Activated T-cell treated with anti-CD3 and anti-CD28 coated beads, Interleukin-2, amount 50 U/mL, for 24 hours (primary cell): ENCODE results near the gene PSMD6.

ENCODE experiments used
- DNase-seq: peaks from one replicate; pipeline ENCODE4 v3.0.0-alpha.2; 2020
- H3K27ac Mint-ChIP-seq: 2 replicates; pipeline ENCODE4 v1.8.0; 2020; ENCODE audit warnings: mild to moderate bottlenecking, mixed read lengths
- H3K27me3 Mint-ChIP-seq: 2 replicates; pipeline ENCODE4 v1.8.0; 2020; ENCODE audit warnings: mixed read lengths
- H3K36me3 Mint-ChIP-seq: 2 replicates; pipeline ENCODE4 v1.8.0; 2020; ENCODE audit warnings: low read depth, mixed read lengths
- H3K4me1 Mint-ChIP-seq: 2 replicates; pipeline ENCODE4 v1.8.0; 2020; ENCODE audit warnings: low read depth, mixed read lengths
- H3K4me3 Mint-ChIP-seq: 2 replicates; pipeline ENCODE4 v1.8.0; 2020; ENCODE audit warnings: mild to moderate bottlenecking, moderate library complexity, mixed read lengths
- H3K9me3 Mint-ChIP-seq: 2 replicates; pipeline ENCODE4 v1.8.0; 2020; ENCODE audit warnings: mixed read lengths

Gene PSMD6

DNA sequence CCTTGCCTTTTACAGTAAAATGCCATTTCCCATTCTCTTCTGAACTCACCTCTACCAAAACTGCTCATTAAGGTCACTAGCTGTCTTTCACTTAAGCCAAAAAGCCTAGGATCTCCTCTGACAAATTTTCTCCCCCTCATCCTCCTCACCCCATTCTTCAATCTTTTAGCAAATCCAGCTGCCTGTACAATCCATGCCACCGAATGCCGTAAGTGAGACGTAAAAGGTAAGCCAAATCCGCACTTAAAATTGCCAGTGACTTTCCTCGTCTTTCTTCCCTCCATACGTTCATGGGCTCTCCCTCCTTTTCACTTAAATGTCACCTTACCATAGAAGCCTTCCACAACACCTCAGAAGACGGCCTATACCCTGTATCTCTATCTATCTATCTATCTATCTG is 13.8 kb downstream of the PSMD6 start:
- Mint-ChIP-seq H3K4me1 (peaks cover 41% of the 10 kb centered on the region), H3K27ac (peak overlapping the region; percentile 65), H3K27me3 (no peaks in the 10 kb centered on the region), H3K4me3 (no peak overlapping the region), H3K36me3 (no peaks in the 10 kb centered on the region), H3K9me3 (no peaks in the 10 kb centered on the region)
- DNase-seq, result no peak

GRCh38 chr3:64008487-64009351 is 14.6 kb downstream of the PSMD6 start:
- Mint-ChIP-seq H3K4me1 (peaks cover 34% of the 10 kb centered on the region), H3K9me3 (no peaks in the 10 kb centered on the region), H3K4me3 (no peak overlapping the region), H3K36me3 (no peaks in the 10 kb centered on the region), H3K27me3 (no peaks in the 10 kb centered on the region), H3K27ac (peak overlapping the region; percentile 86)
- no peak for DNase-seq

DNA sequence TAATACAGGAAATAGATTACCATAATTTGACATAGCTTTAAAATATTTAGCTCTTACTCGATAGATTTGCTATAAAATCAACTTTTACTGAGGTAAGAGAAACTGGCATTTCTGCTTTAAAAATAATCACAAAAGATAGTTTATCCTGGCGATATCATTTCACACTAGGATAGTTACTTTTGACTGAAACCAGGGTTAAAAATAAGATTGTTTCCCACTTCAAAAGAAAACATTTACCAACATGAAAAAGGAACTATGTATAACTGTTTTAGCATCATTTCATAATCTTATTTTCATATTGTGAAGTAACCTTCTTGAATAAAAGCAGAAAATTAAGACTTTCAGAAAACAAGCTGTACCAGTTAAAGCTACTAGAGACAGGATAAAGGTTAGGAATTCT is 15.3 kb downstream of the PSMD6 start:
- Mint-ChIP-seq H3K4me1 (peaks cover 31% of the 10 kb centered on the region), H3K27me3 (no peaks in the 10 kb centered on the region), H3K27ac (peak overlapping the region; percentile 86), H3K9me3 (no peaks in the 10 kb centered on the region), H3K36me3 (peaks cover 2% of the 10 kb centered on the region), H3K4me3 (no peak overlapping the region)
- DNase-seq, result no peak

DNA sequence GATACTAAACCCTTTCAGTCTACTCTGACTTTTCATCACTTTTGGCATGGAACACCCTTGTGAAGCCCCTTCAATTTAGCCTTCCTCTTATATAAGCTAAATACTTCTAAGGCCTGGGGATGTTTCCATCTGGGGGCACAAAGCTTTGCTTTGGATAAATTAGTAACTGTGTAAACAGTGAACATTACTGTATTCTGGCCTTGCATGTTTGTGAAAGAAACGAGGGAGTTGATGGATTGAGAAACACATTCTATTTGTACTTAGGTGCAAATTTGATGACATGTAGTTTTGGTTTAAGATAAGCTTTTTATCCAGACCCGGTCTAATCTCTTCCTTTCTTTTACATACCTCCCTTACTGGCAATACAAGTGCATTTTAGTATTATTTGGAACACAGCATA is 19.7 kb downstream of the PSMD6 start:
- Mint-ChIP-seq H3K36me3 (peaks cover 42% of the 10 kb centered on the region), H3K4me1 (peaks cover 18% of the 10 kb centered on the region), H3K27ac (peak overlapping the region; percentile 35), H3K9me3 (no peaks in the 10 kb centered on the region), H3K27me3 (no peaks in the 10 kb centered on the region), H3K4me3 (no peak overlapping the region)
- DNase-seq, result no peak

- H3K36me3 Mint-ChIP-seq, result peaks cover 56% of the 10 kb centered on the region
Observed at GRCh38 chr3:64002233-64002632, 21.1 kb downstream of the PSMD6 start.

GRCh38 chr3:64000453-64001055 is 22.7 kb downstream of the PSMD6 start:
- no peaks in the 10 kb centered on the region for H3K27me3 Mint-ChIP-seq
- H3K36me3 Mint-ChIP-seq, result peaks cover 72% of the 10 kb centered on the region
- H3K27ac Mint-ChIP-seq, result peak overlapping the region; percentile 65
- H3K9me3 Mint-ChIP-seq, result no peaks in the 10 kb centered on the region
- no peak overlapping the region for H3K4me3 Mint-ChIP-seq
- peaks cover 20% of the 10 kb centered on the region for H3K4me1 Mint-ChIP-seq
- DNase-seq, result no peak

More at GRCh38 chr3:64002233-64002632, 21.1 kb downstream of the PSMD6 start:
- no peak for DNase-seq
- Mint-ChIP-seq H3K4me1 (peaks cover 17% of the 10 kb centered on the region), H3K9me3 (no peaks in the 10 kb centered on the region), H3K27me3 (no peaks in the 10 kb centered on the region), H3K4me3 (no peak overlapping the region), H3K27ac (peak overlapping the region; percentile 77)

- Mint-ChIP-seq H3K9me3 (no peaks in the 10 kb centered on the region), H3K27ac (peak overlapping the region; percentile 78), H3K27me3 (no peaks in the 10 kb centered on the region), H3K4me3 (no peak overlapping the region), H3K36me3 (peaks cover 83% of the 10 kb centered on the region), H3K4me1 (peaks cover 26% of the 10 kb centered on the region)
- no peak for DNase-seq
Observed at GRCh38 chr3:63998852-63999754, 24.2 kb downstream of the PSMD6 start.

GRCh38 chr3:63995086-63995485 is 28.2 kb downstream of the PSMD6 start:
- H3K27ac Mint-ChIP-seq, result peak overlapping the region; percentile 74
- no peak overlapping the region for H3K4me3 Mint-ChIP-seq
- H3K4me1 Mint-ChIP-seq, result peaks cover 32% of the 10 kb centered on the region
- H3K27me3 Mint-ChIP-seq, result no peaks in the 10 kb centered on the region
- no peaks in the 10 kb centered on the region for H3K9me3 Mint-ChIP-seq
- H3K36me3 Mint-ChIP-seq, result peaks cover 96% of the 10 kb centered on the region
- no peak for DNase-seq

- peak overlapping the region; percentile 59 for H3K27ac Mint-ChIP-seq
- H3K9me3 Mint-ChIP-seq, result no peaks in the 10 kb centered on the region
- peaks cover 31% of the 10 kb centered on the region for H3K4me1 Mint-ChIP-seq
- H3K27me3 Mint-ChIP-seq, result no peaks in the 10 kb centered on the region
- peak; percentile 53 for DNase-seq
- H3K4me3 Mint-ChIP-seq, result no peak overlapping the region
- peaks cover 96% of the 10 kb centered on the region for H3K36me3 Mint-ChIP-seq
Observed at GRCh38 chr3:63993653-63994079, 29.6 kb downstream of the PSMD6 start.

DNA sequence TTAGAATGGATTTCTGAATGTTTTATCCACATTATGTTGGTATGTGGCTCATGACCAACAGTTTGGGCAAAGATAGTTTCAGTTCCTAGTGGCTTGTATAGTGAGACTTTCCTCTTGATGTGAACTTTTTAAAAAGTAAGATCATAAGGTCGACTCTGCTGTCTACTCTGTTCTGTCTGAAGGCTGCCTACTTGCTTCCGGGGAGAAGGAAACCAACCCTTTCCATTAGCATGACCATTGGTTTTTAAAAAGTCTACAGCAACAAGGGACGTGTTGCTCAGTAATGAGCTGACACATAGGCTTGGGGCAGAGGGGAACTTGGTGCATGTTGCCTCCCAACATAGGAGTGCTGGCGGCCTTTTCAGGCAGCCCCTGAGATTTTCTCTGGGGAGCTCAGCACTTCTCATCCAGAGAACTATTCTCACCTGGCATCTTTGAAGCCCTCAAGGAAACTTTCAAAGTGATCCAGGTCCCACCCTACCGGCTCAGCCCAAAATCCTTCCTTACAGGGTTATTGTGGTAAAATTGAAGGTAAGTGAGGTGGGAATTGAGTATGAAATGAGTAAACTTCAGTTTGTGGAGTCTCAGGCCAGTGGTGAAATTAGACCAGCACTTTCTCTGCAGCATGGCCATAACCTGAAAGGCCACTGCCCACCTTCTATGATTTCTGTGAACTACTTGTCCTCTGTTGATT is 30.6 kb downstream of the PSMD6 start:
- DNase-seq, result no peak
- peaks cover 26% of the 10 kb centered on the region for H3K4me1 Mint-ChIP-seq
- no peaks in the 10 kb centered on the region for H3K27me3 Mint-ChIP-seq
- H3K36me3 Mint-ChIP-seq, result peaks cover 96% of the 10 kb centered on the region
- peak overlapping the region; percentile 75 for H3K27ac Mint-ChIP-seq
- H3K4me3 Mint-ChIP-seq, result no peak overlapping the region
- no peaks in the 10 kb centered on the region for H3K9me3 Mint-ChIP-seq

DNA sequence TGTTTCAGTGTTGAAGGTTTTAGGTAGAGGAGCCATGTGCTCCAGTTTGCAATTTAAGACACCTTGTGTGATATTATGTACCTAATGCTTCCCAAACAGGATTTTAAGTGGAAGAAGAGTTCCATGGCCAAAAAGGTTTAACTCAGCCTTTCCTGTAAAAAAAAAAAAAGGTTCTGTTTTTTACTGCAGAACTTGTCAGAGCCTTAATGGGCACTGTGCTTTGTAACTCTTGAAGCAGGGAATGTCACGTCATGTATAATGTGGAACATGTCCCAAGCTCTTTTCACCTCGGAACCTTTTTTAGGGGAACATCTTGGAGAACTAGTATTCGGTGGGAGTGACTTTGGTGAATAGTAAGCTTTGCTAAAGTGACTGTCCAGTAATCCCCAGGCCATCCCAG is 31.6 kb downstream of the PSMD6 start:
- Mint-ChIP-seq H3K4me1 (peaks cover 26% of the 10 kb centered on the region), H3K36me3 (peaks cover 96% of the 10 kb centered on the region), H3K9me3 (no peaks in the 10 kb centered on the region), H3K27me3 (no peaks in the 10 kb centered on the region), H3K4me3 (no peak overlapping the region), H3K27ac (peak overlapping the region; percentile 88)
- DNase-seq, result no peak

DNA sequence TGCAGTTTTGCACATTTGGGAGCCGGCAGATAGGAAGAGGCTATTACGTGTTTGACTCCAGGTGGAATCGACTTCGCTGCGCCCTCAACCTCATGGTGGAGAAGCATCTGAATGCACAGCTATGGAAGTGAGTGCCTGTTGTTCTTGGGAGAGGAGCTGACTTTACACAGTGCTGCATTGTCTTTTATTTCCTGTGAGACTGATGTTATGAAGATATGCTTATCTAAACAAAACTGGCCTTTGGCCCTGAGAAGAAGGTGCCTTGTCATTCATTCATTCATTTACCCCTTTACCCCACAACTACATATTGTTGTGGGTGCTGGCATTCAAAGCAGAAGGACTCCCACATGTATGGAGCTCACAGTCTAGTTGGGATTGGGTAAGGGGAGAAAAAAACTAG is 32.6 kb downstream of the PSMD6 start:
- Mint-ChIP-seq H3K27ac (peak overlapping the region; percentile 88), H3K9me3 (no peaks in the 10 kb centered on the region), H3K36me3 (peaks cover 96% of the 10 kb centered on the region), H3K27me3 (no peaks in the 10 kb centered on the region), H3K4me1 (peaks cover 30% of the 10 kb centered on the region), H3K4me3 (no peak overlapping the region)
- DNase-seq, result no peak

- Mint-ChIP-seq H3K4me3 (no peak overlapping the region), H3K27me3 (no peaks in the 10 kb centered on the region), H3K36me3 (peaks cover 96% of the 10 kb centered on the region), H3K27ac (peak overlapping the region; percentile 88), H3K9me3 (no peaks in the 10 kb centered on the region), H3K4me1 (peaks cover 35% of the 10 kb centered on the region)
- no peak for DNase-seq
Observed at GRCh38 chr3:63990204-63990603, 33.1 kb downstream of the PSMD6 start.

- H3K36me3 Mint-ChIP-seq, result peaks cover 98% of the 10 kb centered on the region
- H3K4me1 Mint-ChIP-seq, result peaks cover 36% of the 10 kb centered on the region
Observed at GRCh38 chr3:63988943-63989342, 34.4 kb downstream of the PSMD6 start.

More at GRCh38 chr3:63988943-63989342, 34.4 kb downstream of the PSMD6 start:
- Mint-ChIP-seq H3K9me3 (no peaks in the 10 kb centered on the region), H3K27ac (peak overlapping the region; percentile 78), H3K4me3 (no peak overlapping the region), H3K27me3 (no peaks in the 10 kb centered on the region)
- DNase-seq, result no peak
